Nephron progenitor cell (in vitro differentiated cells): Measurements from ENCODE around the gene CC2D1A.

Experiments used
- DNase-seq: peaks from one replicate; pipeline ENCODE4 v3.0.0; 2021
- H3K27ac Mint-ChIP-seq: 2 replicates; pipeline ENCODE4 v1.8.0; 2021; ENCODE audit warnings: mild to moderate bottlenecking, moderate library complexity, mixed read lengths
- H3K27me3 Mint-ChIP-seq: 2 replicates; pipeline ENCODE4 v1.8.0; 2021; ENCODE audit warnings: mild to moderate bottlenecking, low read depth, mixed read lengths; ENCODE audit not compliant: poor library complexity
- H3K36me3 Mint-ChIP-seq: 2 replicates; pipeline ENCODE4 v1.8.0; 2021; ENCODE audit warnings: low read depth, mixed read lengths
- H3K4me1 Mint-ChIP-seq: 2 replicates; pipeline ENCODE4 v1.8.0; 2021; ENCODE audit warnings: mixed read lengths
- H3K4me3 Mint-ChIP-seq: 2 replicates; pipeline ENCODE4 v1.8.0; 2021; ENCODE audit warnings: mild to moderate bottlenecking, moderate library complexity, mixed read lengths
- H3K9me3 Mint-ChIP-seq: 2 replicates; pipeline ENCODE4 v1.8.0; 2021; ENCODE audit warnings: mild to moderate bottlenecking, moderate library complexity, mixed read lengths
- CTCF ChIP-seq: fragments of 200-600 bp; sonication (generic); IDR thresholded peaks from 2 replicates; pipeline ENCODE4 v1.5.0; 2021; ENCODE audit warnings: antibody characterized with exemption

CC2D1A gene

GRCh38 chr19:13977803-13978202 is 71.8 kb downstream of the CC2D1A start:
- peaks cover 26% of the 10 kb centered on the region for H3K36me3 Mint-ChIP-seq
- H3K27me3 Mint-ChIP-seq = no peaks in the 10 kb centered on the region
- no peak for TF ChIP-seq CTCF
- H3K4me3 Mint-ChIP-seq = peak overlapping the region; percentile 60
- DNase-seq = no peak
- no peaks in the 10 kb centered on the region for H3K9me3 Mint-ChIP-seq
- peaks cover 37% of the 10 kb centered on the region for H3K4me1 Mint-ChIP-seq
- no peak overlapping the region for H3K27ac Mint-ChIP-seq

GRCh38 chr19:13978351-13979243 is 72.6 kb downstream of the CC2D1A start:
- Mint-ChIP-seq H3K27me3 (no peaks in the 10 kb centered on the region), H3K4me3 (peak overlapping the region; percentile 60), H3K36me3 (peaks cover 26% of the 10 kb centered on the region), H3K9me3 (no peaks in the 10 kb centered on the region), H3K4me1 (peaks cover 37% of the 10 kb centered on the region), H3K27ac (no peak overlapping the region)
- DNase-seq = peak; percentile 92
- no peak for TF ChIP-seq CTCF

GRCh38 chr19:13979244-13979615 is 73.2 kb downstream of the CC2D1A start:
- H3K4me1 Mint-ChIP-seq = peaks cover 33% of the 10 kb centered on the region
- peaks cover 21% of the 10 kb centered on the region for H3K36me3 Mint-ChIP-seq
- TF ChIP-seq CTCF = no peak
- no peaks in the 10 kb centered on the region for H3K27me3 Mint-ChIP-seq
- DNase-seq = no peak
- no peaks in the 10 kb centered on the region for H3K9me3 Mint-ChIP-seq
- peak overlapping the region; percentile 59 for H3K4me3 Mint-ChIP-seq
- H3K27ac Mint-ChIP-seq = no peak overlapping the region

- peaks cover 17% of the 10 kb centered on the region for H3K36me3 Mint-ChIP-seq
- H3K27me3 Mint-ChIP-seq = no peaks in the 10 kb centered on the region
- peak overlapping the region; percentile 59 for H3K4me3 Mint-ChIP-seq
- DNase-seq = no peak
- no peaks in the 10 kb centered on the region for H3K9me3 Mint-ChIP-seq
- H3K27ac Mint-ChIP-seq = no peak overlapping the region
- TF ChIP-seq CTCF = no peak
- peaks cover 34% of the 10 kb centered on the region for H3K4me1 Mint-ChIP-seq
These were observed 73.7 kb downstream of the CC2D1A start for GRCh38 chr19:13979686-13980085.

- Mint-ChIP-seq H3K4me3 (no peak overlapping the region), H3K27me3 (no peaks in the 10 kb centered on the region), H3K27ac (no peak overlapping the region), H3K36me3 (peaks cover 14% of the 10 kb centered on the region), H3K9me3 (no peaks in the 10 kb centered on the region), H3K4me1 (peaks cover 37% of the 10 kb centered on the region)
- DNase-seq = no peak
- no peak for TF ChIP-seq CTCF
These were observed 74.3 kb downstream of the CC2D1A start for GRCh38 chr19:13980340-13980739.
